ENCODE measurements around the gene FOCAD. TPM values are rescaled to one million over a fixed set of nuclear protein-coding genes. Genes with fewer than 3 reads are reported as not detected.

Gene FOCAD
- total RNA-seq, 4 donors from 2014 or later = 17.6 to 27.2 (median 20.1) TPM

- H3K4me1 ChIP-seq = no peaks in the 10 kb centered on the region
- H3K36me3 ChIP-seq = no peaks in the 10 kb centered on the region
- no peak overlapping the region for H3K4me3 ChIP-seq
- intact Hi-C loops (cut with DNase I) = no loop called here
- WGBS = 95% methylated on average over 4 of the region's 4 CpGs
- H3K27me3 ChIP-seq = no peaks in the 10 kb centered on the region
- no peaks in the 10 kb centered on the region for H3K9me3 ChIP-seq
- no peak for TF ChIP-seq EP300 (IDR thresholded peaks at IDR 0.05)
- TF ChIP-seq POLR2AphosphoS5 (IDR thresholded peaks at IDR 0.05) = no peak
- TF ChIP-seq POLR2A (IDR thresholded peaks at IDR 0.05; ENCODE audit: low read depth) = no peak
- TF ChIP-seq CTCF (IDR thresholded peaks at IDR 0.05) = no peak
- DNase-seq (ENCODE audit: extremely low spot score) = no peak
- no peak overlapping the region for H3K27ac ChIP-seq (replicated peaks in 1 of 4)
These were observed 186.1 kb downstream of the FOCAD start for GRCh38 chr9:20870115-20870514.

GRCh38 chr9:20872340-20872977, 188.4 kb downstream of the FOCAD start:
- Histone ChIP-seq H3K4me3 (no peak overlapping the region), H3K9me3 (no peaks in the 10 kb centered on the region), H3K4me1 (no peaks in the 10 kb centered on the region), H3K27me3 (no peaks in the 10 kb centered on the region), H3K36me3 (no peaks in the 10 kb centered on the region), H3K27ac (replicated peaks in 1 of 4) (no peak overlapping the region)
- no peak for DNase-seq (ENCODE audit: extremely low spot score)
- intact Hi-C loops (cut with DNase I) = no loop called here
- TF ChIP-seq EP300 (IDR thresholded peaks at IDR 0.05) = no peak
- no peak for TF ChIP-seq CTCF (IDR thresholded peaks at IDR 0.05)
- 25% methylated on average over 1 of the region's 1 CpG for WGBS

- intact Hi-C loops (cut with DNase I) = no loop called here
- peaks cover 0 to 4% (median 0%) of the 10 kb centered on the region in 4 donors for H3K36me3 ChIP-seq
- H3K27me3 ChIP-seq = no peaks in the 10 kb centered on the region
- H3K4me3 ChIP-seq = no peak overlapping the region
- WGBS = 94% methylated on average over 5 of the region's 5 CpGs
- H3K9me3 ChIP-seq = no peaks in the 10 kb centered on the region
- H3K27ac ChIP-seq (replicated peaks in 1 of 4) = no peak overlapping the region
- TF ChIP-seq CTCF (IDR thresholded peaks at IDR 0.05) (no peak), EP300 (IDR thresholded peaks at IDR 0.05) (no peak), POLR2AphosphoS5 (IDR thresholded peaks at IDR 0.05) (no peak), POLR2A (IDR thresholded peaks at IDR 0.05; ENCODE audit: low read depth) (no peak)
- no peak for DNase-seq (ENCODE audit: extremely low spot score)
- no peaks in the 10 kb centered on the region for H3K4me1 ChIP-seq
These were observed 189.3 kb downstream of the FOCAD start for GRCh38 chr9:20873240-20873865.

- DNase-seq (ENCODE audit: extremely low spot score) = no peak
- Histone ChIP-seq H3K27ac (replicated peaks in 1 of 4) (no peak overlapping the region), H3K9me3 (no peaks in the 10 kb centered on the region), H3K36me3 (peaks cover 0 to 27% (median 6%) of the 10 kb centered on the region in 4 donors), H3K4me1 (no peaks in the 10 kb centered on the region), H3K27me3 (no peaks in the 10 kb centered on the region), H3K4me3 (no peak overlapping the region)
- TF ChIP-seq EP300 (IDR thresholded peaks at IDR 0.05) (no peak), POLR2A (IDR thresholded peaks at IDR 0.05; ENCODE audit: low read depth) (no peak), CTCF (IDR thresholded peaks at IDR 0.05) (no peak), POLR2AphosphoS5 (IDR thresholded peaks at IDR 0.05) (no peak)
- WGBS = 89% methylated on average over 2 of the region's 2 CpGs
- intact Hi-C loops (cut with DNase I) = loop anchor here (5.0 to 10.0 kb wide), 2 partner anchors 227 to 525 kb away; no protein-coding TSS in a partner anchor
These were observed 196.2 kb downstream of the FOCAD start for GRCh38 chr9:20880271-20880670.

Measured in esophagus muscularis mucosa (tissue), 4 donors.